Measurements from ENCODE around the gene UBE2H.

UBE2H gene

GRCh38 chr7:129857313-129857712 lies 95.4 kb downstream of the UBE2H start:
- no peak overlapping the region for H3K4me3 ChIP-seq (ENCODE audit: low read length)
- H3K9ac ChIP-seq (ENCODE audit: low read length): no peak overlapping the region
- H3K27me3 ChIP-seq (ENCODE audit: control insufficient read depth, insufficient read depth, low read length): no peaks in the 10 kb centered on the region
- H3K36me3 ChIP-seq (ENCODE audit: control insufficient read depth, insufficient read depth, low read length): no peaks in the 10 kb centered on the region
- no peak overlapping the region for H3K27ac ChIP-seq (ENCODE audit: low read depth, low read length)
- peaks cover 11% of the 10 kb centered on the region for H3K4me1 ChIP-seq (ENCODE audit: control insufficient read depth, insufficient read depth, low read length)

DNA sequence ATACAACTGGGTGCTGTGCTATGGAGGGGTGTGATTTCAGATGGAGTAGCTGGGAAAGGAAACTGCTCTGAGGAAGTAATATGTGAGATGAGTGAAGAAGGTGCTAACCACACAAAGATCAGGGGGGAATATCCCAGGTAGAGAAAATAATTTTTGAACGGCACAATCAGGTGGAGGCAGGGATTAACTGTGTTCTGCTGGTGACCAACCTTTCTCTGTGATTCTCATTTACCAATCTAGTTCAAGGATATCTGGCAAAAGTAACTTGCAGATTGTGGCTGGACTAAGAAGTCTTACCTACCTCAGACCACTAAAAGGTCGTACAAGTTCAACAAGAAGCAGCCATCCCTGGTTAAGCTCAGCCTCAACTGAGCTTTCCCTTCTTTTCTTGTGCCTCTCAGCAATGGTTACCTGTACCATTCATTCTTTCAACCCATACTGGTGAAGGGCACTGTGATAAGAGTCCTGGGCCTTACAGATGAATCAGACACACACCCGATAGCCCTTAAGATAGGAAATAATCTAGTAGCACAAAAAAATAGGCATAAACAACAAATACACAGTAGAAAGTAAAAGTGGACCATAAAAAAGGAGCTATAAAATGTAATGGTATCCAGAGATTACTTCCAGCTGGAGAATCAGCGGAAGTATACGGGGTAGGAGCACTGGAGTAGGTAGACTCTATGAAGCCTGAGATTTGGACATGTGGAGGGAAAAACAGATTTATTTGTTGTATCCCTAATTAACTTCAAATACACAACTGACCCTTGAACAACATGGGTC lies 96.6 kb downstream of the UBE2H start:
- Histone ChIP-seq H3K4me3 (ENCODE audit: low read length) (no peak overlapping the region), H3K4me1 (ENCODE audit: control insufficient read depth, insufficient read depth, low read length) (peaks cover 7% of the 10 kb centered on the region), H3K27me3 (ENCODE audit: control insufficient read depth, insufficient read depth, low read length) (no peaks in the 10 kb centered on the region), H3K27ac (ENCODE audit: low read depth, low read length) (no peak overlapping the region), H3K9ac (ENCODE audit: low read length) (no peak overlapping the region), H3K36me3 (ENCODE audit: control insufficient read depth, insufficient read depth, low read length) (no peaks in the 10 kb centered on the region)

GRCh38 chr7:129855234-129855673 lies 97.5 kb downstream of the UBE2H start:
- Histone ChIP-seq H3K27me3 (ENCODE audit: control insufficient read depth, insufficient read depth, low read length) (no peaks in the 10 kb centered on the region), H3K36me3 (ENCODE audit: control insufficient read depth, insufficient read depth, low read length) (no peaks in the 10 kb centered on the region), H3K4me1 (ENCODE audit: control insufficient read depth, insufficient read depth, low read length) (peaks cover 7% of the 10 kb centered on the region), H3K4me3 (ENCODE audit: low read length) (no peak overlapping the region), H3K9ac (ENCODE audit: low read length) (no peak overlapping the region), H3K27ac (ENCODE audit: low read depth, low read length) (no peak overlapping the region)

- no peaks in the 10 kb centered on the region for H3K27me3 ChIP-seq (ENCODE audit: control insufficient read depth, insufficient read depth, low read length)
- no peak overlapping the region for H3K9ac ChIP-seq (ENCODE audit: low read length)
- H3K27ac ChIP-seq (ENCODE audit: low read depth, low read length): no peak overlapping the region
- peaks cover 7% of the 10 kb centered on the region for H3K4me1 ChIP-seq (ENCODE audit: control insufficient read depth, insufficient read depth, low read length)
- H3K4me3 ChIP-seq (ENCODE audit: low read length): no peak overlapping the region
- no peaks in the 10 kb centered on the region for H3K36me3 ChIP-seq (ENCODE audit: control insufficient read depth, insufficient read depth, low read length)
These were observed 98.4 kb downstream of the UBE2H start for GRCh38 chr7:129854401-129854800.

- Histone ChIP-seq H3K4me3 (ENCODE audit: low read length) (no peak overlapping the region), H3K27me3 (ENCODE audit: control insufficient read depth, insufficient read depth, low read length) (no peaks in the 10 kb centered on the region), H3K36me3 (ENCODE audit: control insufficient read depth, insufficient read depth, low read length) (no peaks in the 10 kb centered on the region), H3K4me1 (ENCODE audit: control insufficient read depth, insufficient read depth, low read length) (peaks cover 7% of the 10 kb centered on the region), H3K9ac (ENCODE audit: low read length) (no peak overlapping the region), H3K27ac (ENCODE audit: low read depth, low read length) (peak overlapping the region; percentile 28)
These were observed 99.0 kb downstream of the UBE2H start for GRCh38 chr7:129853661-129854268.

- Histone ChIP-seq H3K27ac (ENCODE audit: low read depth, low read length) (no peak overlapping the region), H3K4me1 (ENCODE audit: control insufficient read depth, insufficient read depth, low read length) (peaks cover 7% of the 10 kb centered on the region), H3K36me3 (ENCODE audit: control insufficient read depth, insufficient read depth, low read length) (no peaks in the 10 kb centered on the region), H3K4me3 (ENCODE audit: low read length) (no peak overlapping the region), H3K27me3 (ENCODE audit: control insufficient read depth, insufficient read depth, low read length) (no peaks in the 10 kb centered on the region), H3K9ac (ENCODE audit: low read length) (no peak overlapping the region)
These were observed 101.0 kb downstream of the UBE2H start for GRCh38 chr7:129851809-129852208.

- no peak overlapping the region for H3K27ac ChIP-seq (ENCODE audit: low read depth, low read length)
- H3K4me3 ChIP-seq (ENCODE audit: low read length): no peak overlapping the region
- no peaks in the 10 kb centered on the region for H3K27me3 ChIP-seq (ENCODE audit: control insufficient read depth, insufficient read depth, low read length)
- no peaks in the 10 kb centered on the region for H3K36me3 ChIP-seq (ENCODE audit: control insufficient read depth, insufficient read depth, low read length)
- peaks cover 7% of the 10 kb centered on the region for H3K4me1 ChIP-seq (ENCODE audit: control insufficient read depth, insufficient read depth, low read length)
- H3K9ac ChIP-seq (ENCODE audit: low read length): no peak overlapping the region
These were observed 101.6 kb downstream of the UBE2H start for GRCh38 chr7:129851174-129851573.

- Histone ChIP-seq H3K9ac (ENCODE audit: low read length) (no peak overlapping the region), H3K27me3 (ENCODE audit: control insufficient read depth, insufficient read depth, low read length) (no peaks in the 10 kb centered on the region), H3K36me3 (ENCODE audit: control insufficient read depth, insufficient read depth, low read length) (peaks cover 2% of the 10 kb centered on the region), H3K27ac (ENCODE audit: low read depth, low read length) (no peak overlapping the region), H3K4me3 (ENCODE audit: low read length) (no peak overlapping the region), H3K4me1 (ENCODE audit: control insufficient read depth, insufficient read depth, low read length) (peaks cover 3% of the 10 kb centered on the region)
These were observed 104.3 kb downstream of the UBE2H start for GRCh38 chr7:129848436-129848835.

DNA sequence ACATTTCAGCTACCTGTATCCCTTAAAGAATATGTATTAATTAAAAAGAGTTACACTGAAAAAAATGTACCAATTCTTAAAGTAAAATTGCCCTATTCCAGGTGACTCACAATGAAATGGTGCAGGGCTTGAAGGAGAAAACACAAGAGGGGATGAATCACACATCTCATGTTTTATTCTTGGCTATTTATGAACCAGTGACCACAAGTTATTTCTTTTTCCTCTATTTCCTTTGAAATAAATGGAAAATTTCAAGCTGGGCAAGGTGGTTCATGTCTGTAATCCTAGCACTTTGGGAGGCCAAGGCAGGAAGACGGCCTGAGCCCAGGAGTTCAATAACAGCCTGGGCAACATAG lies 106.8 kb downstream of the UBE2H start:
- peaks cover 2% of the 10 kb centered on the region for H3K36me3 ChIP-seq (ENCODE audit: control insufficient read depth, insufficient read depth, low read length)
- H3K27me3 ChIP-seq (ENCODE audit: control insufficient read depth, insufficient read depth, low read length): no peaks in the 10 kb centered on the region
- H3K4me3 ChIP-seq (ENCODE audit: low read length): no peak overlapping the region
- peaks cover 4% of the 10 kb centered on the region for H3K4me1 ChIP-seq (ENCODE audit: control insufficient read depth, insufficient read depth, low read length)
- H3K9ac ChIP-seq (ENCODE audit: low read length): no peak overlapping the region
- H3K27ac ChIP-seq (ENCODE audit: low read depth, low read length): no peak overlapping the region

DNA sequence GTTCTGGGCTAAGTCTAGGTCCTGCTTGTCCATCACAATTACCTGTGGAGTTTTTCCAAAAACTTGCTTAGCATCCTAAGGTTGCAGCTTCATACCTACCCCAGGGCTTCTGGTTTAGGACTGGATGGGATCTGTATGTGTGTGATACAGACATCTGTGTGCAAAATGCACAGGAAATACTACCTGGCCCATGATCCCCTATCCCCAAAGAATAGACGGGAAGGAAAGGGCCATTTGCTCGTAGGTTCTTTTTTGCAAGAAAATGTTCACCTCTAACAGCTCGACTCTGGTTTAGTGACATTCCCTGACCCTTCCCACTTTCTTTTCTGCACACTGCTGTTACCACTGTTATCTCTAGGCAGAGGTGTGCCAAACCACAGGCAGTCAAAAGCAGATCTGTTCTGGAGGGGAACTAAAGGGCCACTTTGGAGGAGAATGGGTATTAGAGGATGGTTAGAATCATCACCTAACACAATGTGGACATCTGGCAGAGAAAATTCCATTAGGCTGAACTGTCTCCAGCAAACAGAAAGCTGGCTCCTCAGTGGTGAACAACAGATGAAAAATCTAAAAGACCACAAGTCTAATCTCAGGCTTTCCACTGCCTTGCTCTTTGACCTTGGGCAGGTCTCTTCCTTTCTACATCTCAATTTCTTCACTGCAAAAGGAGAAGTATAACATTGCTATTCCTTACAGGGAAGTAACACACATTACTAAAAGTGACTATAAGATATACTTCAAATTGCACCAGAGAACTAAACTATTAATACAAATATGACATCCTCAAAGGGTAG lies 107.4 kb downstream of the UBE2H start:
- Histone ChIP-seq H3K4me1 (ENCODE audit: control insufficient read depth, insufficient read depth, low read length) (peaks cover 10% of the 10 kb centered on the region), H3K9ac (ENCODE audit: low read length) (no peak overlapping the region), H3K27me3 (ENCODE audit: control insufficient read depth, insufficient read depth, low read length) (no peaks in the 10 kb centered on the region), H3K4me3 (ENCODE audit: low read length) (no peak overlapping the region), H3K36me3 (ENCODE audit: control insufficient read depth, insufficient read depth, low read length) (peaks cover 2% of the 10 kb centered on the region), H3K27ac (ENCODE audit: low read depth, low read length) (no peak overlapping the region)

- Histone ChIP-seq H3K36me3 (ENCODE audit: control insufficient read depth, insufficient read depth, low read length) (peaks cover 2% of the 10 kb centered on the region), H3K9ac (ENCODE audit: low read length) (no peak overlapping the region), H3K4me1 (ENCODE audit: control insufficient read depth, insufficient read depth, low read length) (peaks cover 10% of the 10 kb centered on the region), H3K27ac (ENCODE audit: low read depth, low read length) (no peak overlapping the region), H3K27me3 (ENCODE audit: control insufficient read depth, insufficient read depth, low read length) (no peaks in the 10 kb centered on the region), H3K4me3 (ENCODE audit: low read length) (no peak overlapping the region)
These were observed 108.6 kb downstream of the UBE2H start for GRCh38 chr7:129843978-129844840.

Data from rectal smooth muscle tissue (tissue), 1 donor.